Hepatocyte (in vitro differentiated cells): ENCODE measurements around the gene ZEB2. TPM values are rescaled to one million over a fixed set of nuclear protein-coding genes. Genes with fewer than 3 reads are reported as not detected.

Experiments used
- DNase-seq: peaks from one replicate; pipeline ENCODE4 v3.0.0-alpha.2; 2016; ENCODE audit warnings: low spot score
- H2AFZ ChIP-seq: fragments of 200-600 bp; sonication (generic); 2 replicates; pipeline ENCODE4 v1.6.0; 2016; ENCODE audit warnings: antibody characterized with exemption, mild to moderate bottlenecking
- H3K27ac ChIP-seq: fragments of 200-600 bp; sonication (generic); 2 replicates; pipeline ENCODE4 v1.5.1; 2016; ENCODE audit warnings: mild to moderate bottlenecking
- H3K27me3 ChIP-seq: fragments of 200-600 bp; sonication (generic); 2 replicates; pipeline ENCODE4 v1.6.1; 2016
- H3K36me3 ChIP-seq: fragments of 200-600 bp; sonication (generic); replicated peaks from 2 replicates; pipeline ENCODE4 v1.5.1; 2016; ENCODE audit warnings: low read depth; ENCODE audit not compliant: insufficient read depth
- H3K4me1 ChIP-seq: fragments of 200-600 bp; sonication (generic); 2 replicates; pipeline ENCODE4 v1.5.1; 2016; ENCODE audit warnings: mild to moderate bottlenecking, moderate library complexity; ENCODE audit not compliant: insufficient read depth
- H3K4me2 ChIP-seq: fragments of 200-600 bp; sonication (generic); 2 replicates; pipeline ENCODE4 v1.6.0; 2016
- H3K4me3 ChIP-seq: fragments of 200-600 bp; sonication (generic); 2 replicates; pipeline ENCODE4 v1.5.1; 2016; ENCODE audit warnings: mild to moderate bottlenecking
- H3K79me2 ChIP-seq: fragments of 200-600 bp; sonication (generic); 2 replicates; pipeline ENCODE4 v1.6.0; 2017; ENCODE audit warnings: mild to moderate bottlenecking
- H3K9me2 ChIP-seq: fragments of 200-600 bp; sonication (generic); replicated peaks from 2 replicates; pipeline ENCODE4 v1.6.0; 2017; ENCODE audit warnings: mild to moderate bottlenecking; ENCODE audit not compliant: insufficient read depth
- H3K9me3 ChIP-seq: fragments of 200-600 bp; sonication (generic); 2 replicates; pipeline ENCODE4 v1.5.1; 2016; ENCODE audit warnings: low read depth, mild to moderate bottlenecking
- H4K20me1 ChIP-seq: fragments of 200-600 bp; sonication (generic); 2 replicates; pipeline ENCODE4 v1.6.0; 2016; ENCODE audit warnings: mild to moderate bottlenecking; ENCODE audit not compliant: insufficient read depth, poor library complexity, severe bottlenecking
- CTCF ChIP-seq: fragments of 200-600 bp; sonication (generic); IDR thresholded peaks from 2 replicates; pipeline ENCODE4 v1.5.1; 2016; ENCODE audit warnings: antibody characterized with exemption, mild to moderate bottlenecking; ENCODE audit not compliant: poor library complexity
- EZH2 ChIP-seq: fragments of 200-600 bp; sonication (generic); IDR thresholded peaks from 2 replicates; pipeline ENCODE4 v1.6.1; 2016; ENCODE audit warnings: antibody characterized with exemption, mild to moderate bottlenecking, borderline replicate concordance
- EZH2phosphoT487 ChIP-seq: fragments of 200-600 bp; sonication (generic); IDR thresholded peaks from one replicate; pipeline ENCODE4 v1.6.1; 2018; ENCODE audit warnings: antibody characterized with exemption, mild to moderate bottlenecking, low read depth, moderate library complexity; ENCODE audit not compliant: unreplicated experiment, severe bottlenecking
- WGBS: methylation state at CpG from one replicate; pipeline ENCODE4 v1.1.6; 2016; ENCODE audit warnings: low lambda C conversion rate; ENCODE audit errors: missing lambda C conversion rate; 5-methylcytosine and 5-hydroxymethylcytosine counted together
- polyA plus RNA-seq: library from polyadenylated mRNA; unstranded; fragments of >200 nt; fragmentation: Nextera tagmentation; extraction: Ambion mirVana; gene quantifications from 2 replicates; pipeline ENCODE4 v1.2.1, GENCODE V29; 2016
- total RNA-seq: library from RNA; depleted of rRNA; stranded (reverse); fragments of >200 nt; gene quantifications from 2 replicates; pipeline ENCODE4 v1.2.3, GENCODE V29; 2014

Gene ZEB2
- total and polyA plus RNA-seq, 2 experiments from 2014 or later, result 17.8 to 35.5 TPM

- DNase-seq, result no peak
- H3K79me2 ChIP-seq, result peaks cover 69% of the 10 kb centered on the region
- H3K36me3 ChIP-seq, result no peaks in the 10 kb centered on the region
- no peak overlapping the region for H3K4me2 ChIP-seq
- H3K4me3 ChIP-seq, result no peak overlapping the region
- H3K27ac ChIP-seq, result no peak overlapping the region
- TF ChIP-seq CTCF (no peak), EZH2 (no peak)
- H3K9me3 ChIP-seq, result no peaks in the 10 kb centered on the region
- peaks cover 5% of the 10 kb centered on the region for H4K20me1 ChIP-seq
- H3K27me3 ChIP-seq, result peaks cover 3% of the 10 kb centered on the region
- no peaks in the 10 kb centered on the region for H3K4me1 ChIP-seq
- H2AFZ ChIP-seq, result no peak overlapping the region
- H3K9me2 ChIP-seq, result no peaks in the 10 kb centered on the region
Observed at GRCh38 chr2:144490017-144490416, 29.9 kb downstream of the ZEB2 start.

GRCh38 chr2:144489315-144489916, 30.5 kb downstream of the ZEB2 start:
- H2AFZ ChIP-seq, result no peak overlapping the region
- no peak for TF ChIP-seq EZH2
- TF ChIP-seq EZH2phosphoT487, result no peak
- TF ChIP-seq CTCF, result no peak
- H3K4me1 ChIP-seq, result no peaks in the 10 kb centered on the region
- H3K79me2 ChIP-seq, result peaks cover 66% of the 10 kb centered on the region
- peaks cover under 1% of the 10 kb centered on the region for H4K20me1 ChIP-seq
- no peaks in the 10 kb centered on the region for H3K9me2 ChIP-seq
- H3K4me3 ChIP-seq, result no peak overlapping the region
- H3K27ac ChIP-seq, result no peak overlapping the region
- no peak for DNase-seq
- peaks cover 3% of the 10 kb centered on the region for H3K27me3 ChIP-seq
- H3K9me3 ChIP-seq, result no peaks in the 10 kb centered on the region
- H3K4me2 ChIP-seq, result no peak overlapping the region
- WGBS, result 59% methylated on average over 10 of the region's 10 CpGs
- H3K36me3 ChIP-seq, result no peaks in the 10 kb centered on the region

GRCh38 chr2:144484201-144484948, 35.5 kb downstream of the ZEB2 start:
- H3K4me3 ChIP-seq, result no peak overlapping the region
- no peaks in the 10 kb centered on the region for H4K20me1 ChIP-seq
- TF ChIP-seq EZH2phosphoT487 (no peak), CTCF (no peak), EZH2 (no peak)
- no peak overlapping the region for H2AFZ ChIP-seq
- H3K4me1 ChIP-seq, result no peaks in the 10 kb centered on the region
- no peak overlapping the region for H3K27ac ChIP-seq
- peaks cover 39% of the 10 kb centered on the region for H3K79me2 ChIP-seq
- H3K4me2 ChIP-seq, result no peak overlapping the region
- no peaks in the 10 kb centered on the region for H3K27me3 ChIP-seq
- 92% methylated on average over 5 of the region's 5 CpGs for WGBS
- DNase-seq, result no peak
- H3K36me3 ChIP-seq, result no peaks in the 10 kb centered on the region
- H3K9me2 ChIP-seq, result no peaks in the 10 kb centered on the region
- H3K9me3 ChIP-seq, result no peaks in the 10 kb centered on the region
